ENCODE results near the gene ANAPC10.
"Not testable (repeated sequence)": the region's sequence is repeated elsewhere in the genome, so short reads cannot be mapped to it uniquely, and the experiment has no call there.

GRCh38 chr4:145136219-145136618, 38.2 kb upstream of the ANAPC10 start:
- not testable (repeated sequence) for TF ChIP-seq CTCF, POLR2A (IDR thresholded peaks at IDR 0.05)
